NCI-H2196 treated with DMSO at 0.1 percent for 48 hours (cell line): ENCODE measurements around the gene ART3.
"Not testable (repeated sequence)": the region's sequence is repeated elsewhere in the genome, so short reads cannot be mapped to it uniquely, and the experiment has no call there.

Source experiments
- DNase-seq: peaks from one replicate; lab custom pipeline; 2025; ENCODE audit not compliant: unreplicated experiment; lab: John Stamatoyannopoulos, UW

ART3 gene

GRCh38 chr4:76074468-76074867, at the start of gene ART3:
Gene ART3 (plus strand): TSS chr4:76074709. CDS start chr4:76075890, 1,181 bp downstream.
- no peak for DNase-seq

GRCh38 chr4:76028350-76028765, 46.2 kb upstream of the ART3 start:
- DNase-seq: no peak

GRCh38 chr4:76029300-76029699, 45.2 kb upstream of the ART3 start:
- no peak for DNase-seq

GRCh38 chr4:76035141-76035540, 39.4 kb upstream of the ART3 start:
- DNase-seq: no peak

- no peak for DNase-seq
Observed at GRCh38 chr4:76035799-76036380, 38.6 kb upstream of the ART3 start, which contains the start of gene CXCL11. Gene CXCL11 (minus strand): TSS chr4:76036070. CDS start chr4:76035987, 83 bp downstream.

- DNase-seq: no peak
Observed at GRCh38 chr4:76036855-76037254, 37.7 kb upstream of the ART3 start.

GRCh38 chr4:76042241-76042998, 32.1 kb upstream of the ART3 start:
- not testable (repeated sequence) for DNase-seq

- not testable (repeated sequence) for DNase-seq
Observed at GRCh38 chr4:76043306-76043705, 31.2 kb upstream of the ART3 start.

- DNase-seq: not testable (repeated sequence)
Observed at GRCh38 chr4:76044686-76045085, 29.8 kb upstream of the ART3 start.

- DNase-seq: not testable (repeated sequence)
Observed at GRCh38 chr4:76049860-76050416, 24.6 kb upstream of the ART3 start.

GRCh38 chr4:76050560-76051050, 23.9 kb upstream of the ART3 start:
- DNase-seq: not testable (repeated sequence)

GRCh38 chr4:76053730-76054129, 20.8 kb upstream of the ART3 start:
- DNase-seq: no peak

GRCh38 chr4:76055016-76055415, 19.5 kb upstream of the ART3 start:
- DNase-seq: no peak

GRCh38 chr4:76055421-76055820, 19.1 kb upstream of the ART3 start:
- DNase-seq: no peak

GRCh38 chr4:76058302-76058701, 16.2 kb upstream of the ART3 start:
- DNase-seq: no peak

GRCh38 chr4:76058888-76059426, 15.6 kb upstream of the ART3 start:
- DNase-seq: no peak

GRCh38 chr4:76059750-76060149, 14.8 kb upstream of the ART3 start:
- DNase-seq: no peak

GRCh38 chr4:76060506-76060905, 14.0 kb upstream of the ART3 start:
- DNase-seq: no peak

- no peak for DNase-seq
Observed at GRCh38 chr4:76061421-76061820, 13.1 kb upstream of the ART3 start.

GRCh38 chr4:76061982-76062381, 12.5 kb upstream of the ART3 start:
- DNase-seq: no peak

- no peak for DNase-seq
Observed at GRCh38 chr4:76066546-76066945, 8.0 kb upstream of the ART3 start.
